ENCODE measurements around the gene MPP1.

The MPP1 gene

GRCh38 chrX:154751203-154751668 is 54.0 kb downstream of the MPP1 start:
- no peak for DNase-seq (ENCODE audit: low read depth in 2 of 2)
- H3K4me3 ChIP-seq (replicated peaks in 1 of 2; ENCODE audit: low read depth in 2 of 2, low read length in 2 of 2): peak overlapping the region; percentile 65 to 68
- no peak for TF ChIP-seq CTCF (IDR thresholded peaks at IDR 0.05; ENCODE audit: low read depth, low read length)

GRCh38 chrX:154750301-154751202 is 54.7 kb downstream of the MPP1 start, which contains the start of gene GAB3:
GAB3 (minus strand) TSS chrX:154751077; CDS start chrX:154751025, 52 bp downstream.
- H3K4me3 ChIP-seq (replicated peaks in 1 of 2; ENCODE audit: low read depth in 2 of 2, low read length in 2 of 2): peak within 1 kb of the TSS; percentile 65 to 68
- TF ChIP-seq CTCF (IDR thresholded peaks at IDR 0.05; ENCODE audit: low read depth, low read length): no peak
- DNase-seq (ENCODE audit: low read depth in 2 of 2): peak; percentile 35 to 48

- H3K4me3 ChIP-seq (replicated peaks in 1 of 2; ENCODE audit: low read depth in 2 of 2, low read length in 2 of 2): peak overlapping the region; percentile 65 to 68
- no peak for TF ChIP-seq CTCF (IDR thresholded peaks at IDR 0.05; ENCODE audit: low read depth, low read length)
- DNase-seq (ENCODE audit: low read depth in 2 of 2): peak; percentile 43 to 53
These were observed 55.4 kb downstream of the MPP1 start for GRCh38 chrX:154749856-154750255.

GRCh38 chrX:154748712-154749339 is 56.5 kb downstream of the MPP1 start:
- H3K4me3 ChIP-seq (replicated peaks in 1 of 2; ENCODE audit: low read depth in 2 of 2, low read length in 2 of 2): no peak overlapping the region
- peak; percentile 66 to 78 for DNase-seq (ENCODE audit: low read depth in 2 of 2)
- TF ChIP-seq CTCF (IDR thresholded peaks at IDR 0.05; ENCODE audit: low read depth, low read length): peak; percentile 60

- TF ChIP-seq CTCF (IDR thresholded peaks at IDR 0.05; ENCODE audit: low read depth, low read length): no peak
- no peak for DNase-seq (ENCODE audit: low read depth in 2 of 2)
- no peak overlapping the region for H3K4me3 ChIP-seq (replicated peaks in 1 of 2; ENCODE audit: low read depth in 2 of 2, low read length in 2 of 2)
These were observed 62.7 kb downstream of the MPP1 start for GRCh38 chrX:154742613-154743012.

- no peak overlapping the region for H3K4me3 ChIP-seq (replicated peaks in 1 of 2; ENCODE audit: low read depth in 2 of 2, low read length in 2 of 2)
- DNase-seq (ENCODE audit: low read depth in 2 of 2): no peak
- TF ChIP-seq CTCF (IDR thresholded peaks at IDR 0.05; ENCODE audit: low read depth, low read length): no peak
These were observed 65.3 kb downstream of the MPP1 start for GRCh38 chrX:154739952-154740465.

Measured in cardiac fibroblast (primary cell).